CD4-positive, alpha-beta T cell treated with Interferon alpha-2 for 1 hour (primary cell): ENCODE measurements around the gene PLEKHO1.
"Not testable (repeated sequence)": the region's sequence is repeated elsewhere in the genome, so short reads cannot be mapped to it uniquely, and the experiment has no call there.

Experiments used
- DNase-seq, 2 donors: peaks; one replicate each; pipeline ENCODE4 v3.0.0-alpha.2; 2020 to 2022

The PLEKHO1 gene

DNA sequence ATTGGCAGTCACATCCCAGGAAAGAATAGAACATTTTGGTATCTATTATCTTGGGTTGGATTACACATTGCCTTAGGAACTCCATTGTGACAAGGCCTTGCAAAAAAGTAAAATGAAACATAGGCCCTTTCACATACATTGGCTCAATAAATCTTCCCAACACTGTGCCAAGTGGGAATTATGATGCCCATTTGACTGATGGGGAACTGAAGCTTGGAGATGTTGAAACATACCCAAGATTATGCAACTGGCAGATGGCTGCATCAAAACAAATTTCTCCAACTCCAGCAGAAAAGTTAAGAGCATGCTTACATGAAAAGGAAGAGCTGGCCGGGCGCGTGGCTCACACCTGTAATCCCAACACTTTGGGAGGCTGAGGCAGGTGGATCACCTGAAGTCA is 26.9 kb downstream of the PLEKHO1 start:
- no peak for DNase-seq

DNA sequence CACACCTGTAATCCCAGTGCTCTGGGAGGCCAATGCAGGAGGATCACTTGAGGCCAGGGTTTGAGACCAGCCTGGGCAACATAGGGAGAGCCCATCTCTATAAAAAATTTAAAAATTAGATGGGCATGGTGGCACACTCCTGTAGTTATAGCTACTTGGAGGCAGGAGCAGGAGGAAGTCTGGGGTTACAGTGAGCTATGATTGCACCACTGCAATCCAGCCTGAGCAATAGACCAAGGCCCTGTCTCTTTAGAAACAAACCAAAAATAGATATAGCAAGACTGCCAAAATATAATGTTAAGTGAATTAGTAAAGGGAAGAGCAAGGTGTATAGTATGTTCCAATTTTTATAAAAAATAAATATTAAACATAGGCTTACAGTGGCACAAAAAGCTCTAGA is 28.8 kb downstream of the PLEKHO1 start:
- DNase-seq: no peak

DNA sequence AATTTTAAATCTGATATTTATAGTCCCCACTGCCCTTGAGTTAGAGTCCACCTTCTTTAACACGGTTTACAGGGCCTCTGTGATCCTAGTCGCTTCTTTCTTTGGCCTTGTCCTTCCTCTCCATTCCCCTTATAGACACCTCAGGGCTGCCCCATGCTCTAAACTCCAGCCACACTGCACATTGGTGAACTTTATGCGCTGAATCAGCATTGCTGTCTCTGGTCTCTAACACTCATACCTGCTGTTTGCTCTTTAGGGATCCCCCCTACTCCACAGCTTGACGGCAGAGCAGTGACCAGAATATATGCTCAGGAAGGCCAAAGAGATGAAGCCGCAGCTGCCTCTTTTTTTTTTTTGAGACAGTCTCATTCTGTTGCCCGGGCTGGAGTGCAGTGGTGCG is 30.2 kb downstream of the PLEKHO1 start:
- DNase-seq: no peak

DNA sequence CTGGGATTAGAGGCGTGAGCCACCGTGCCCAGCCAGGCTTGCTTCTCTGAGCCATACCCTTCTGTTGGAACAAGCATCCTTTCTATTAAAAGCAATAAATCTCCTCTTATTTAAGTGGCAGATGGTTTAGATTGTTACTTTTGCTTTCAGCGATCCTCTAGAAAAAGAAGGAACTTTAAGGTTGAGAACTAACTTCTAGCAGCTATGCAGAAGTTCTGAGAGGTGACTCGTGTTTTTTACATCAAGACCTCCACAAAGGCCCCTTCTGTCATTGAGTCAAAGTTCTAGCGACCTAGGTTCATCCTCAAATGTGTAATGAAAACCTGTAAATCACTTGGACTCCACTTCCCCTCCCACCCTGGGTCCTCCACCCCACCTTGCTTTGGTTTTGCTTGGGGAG is 30.8 kb downstream of the PLEKHO1 start:
- DNase-seq: no peak

DNA sequence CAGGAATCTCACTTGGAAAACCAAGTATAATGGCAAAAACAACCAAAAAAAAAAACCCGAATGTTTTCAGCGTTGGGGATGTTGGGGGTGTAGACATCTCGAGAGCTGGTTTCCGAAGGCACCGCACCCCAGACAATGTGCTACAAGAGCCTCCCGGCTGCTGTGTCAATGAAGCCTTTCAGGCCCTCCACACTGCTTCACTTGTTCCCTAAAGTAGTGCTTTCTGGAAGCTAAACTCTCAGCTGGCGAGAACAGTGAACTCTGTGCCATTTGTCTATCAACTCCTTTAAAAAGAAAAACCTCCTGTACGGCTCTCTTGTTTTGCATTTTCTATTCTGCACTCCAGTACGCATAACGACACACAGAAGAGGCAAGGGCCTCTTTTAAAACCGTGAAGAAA is 32.5 kb downstream of the PLEKHO1 start:
- DNase-seq: no peak

DNA sequence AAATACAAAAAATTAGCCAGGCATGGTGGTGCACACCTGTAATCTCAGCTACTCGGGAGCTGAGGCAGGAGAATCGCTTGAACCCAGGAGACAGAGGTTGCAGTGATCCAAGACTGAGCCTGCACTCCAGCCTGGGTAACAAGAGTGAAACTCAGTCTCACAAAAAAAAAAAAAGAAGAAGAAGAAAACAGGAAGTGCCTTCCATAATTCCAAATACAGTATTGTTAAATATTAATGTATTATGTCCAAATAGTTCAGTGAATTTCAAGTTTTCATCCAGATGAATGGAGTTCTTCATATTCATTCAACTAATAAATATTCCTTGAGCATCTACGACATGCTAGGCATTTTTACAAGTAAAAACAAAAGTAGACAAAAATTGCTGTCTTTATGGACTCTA is 33.3 kb downstream of the PLEKHO1 start:
- DNase-seq: no peak

DNA sequence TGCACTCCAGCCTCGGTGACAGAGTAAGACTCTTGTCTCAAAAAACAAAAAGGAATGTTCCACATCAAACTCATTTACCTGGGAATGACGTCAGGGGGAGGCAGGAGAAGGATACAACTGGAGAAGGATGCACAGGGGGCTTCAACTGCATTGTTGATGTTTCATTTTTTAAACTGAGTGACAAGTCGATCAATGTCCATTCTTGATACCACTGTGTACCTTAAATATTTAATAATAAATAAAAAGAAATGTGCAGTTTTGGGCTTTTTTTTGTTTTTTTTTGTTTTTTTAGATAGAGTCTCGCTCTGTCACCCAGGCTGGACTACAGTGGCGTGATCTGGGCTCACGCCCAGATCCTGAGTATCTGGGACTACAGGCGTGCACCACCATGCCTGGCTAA is 35.8 kb downstream of the PLEKHO1 start:
- DNase-seq: no peak

DNA sequence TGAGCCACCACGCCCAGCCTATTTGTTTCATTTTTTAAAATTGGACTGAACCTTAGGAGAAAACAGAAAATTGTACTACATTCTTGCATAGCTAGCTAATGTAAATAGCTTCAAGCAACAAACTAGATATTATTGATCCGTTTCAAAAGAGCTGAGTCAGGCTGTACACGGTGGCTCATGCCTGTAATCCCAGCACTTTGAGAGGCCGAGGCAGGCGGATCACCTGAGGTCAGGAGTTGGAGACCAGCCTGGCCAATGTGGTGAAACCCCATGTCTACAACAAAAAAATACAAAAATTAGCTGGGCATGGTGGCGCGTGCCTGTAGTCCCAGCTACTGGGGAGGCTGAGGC is 36.7 kb downstream of the PLEKHO1 start:
- DNase-seq: not testable (repeated sequence)

DNA sequence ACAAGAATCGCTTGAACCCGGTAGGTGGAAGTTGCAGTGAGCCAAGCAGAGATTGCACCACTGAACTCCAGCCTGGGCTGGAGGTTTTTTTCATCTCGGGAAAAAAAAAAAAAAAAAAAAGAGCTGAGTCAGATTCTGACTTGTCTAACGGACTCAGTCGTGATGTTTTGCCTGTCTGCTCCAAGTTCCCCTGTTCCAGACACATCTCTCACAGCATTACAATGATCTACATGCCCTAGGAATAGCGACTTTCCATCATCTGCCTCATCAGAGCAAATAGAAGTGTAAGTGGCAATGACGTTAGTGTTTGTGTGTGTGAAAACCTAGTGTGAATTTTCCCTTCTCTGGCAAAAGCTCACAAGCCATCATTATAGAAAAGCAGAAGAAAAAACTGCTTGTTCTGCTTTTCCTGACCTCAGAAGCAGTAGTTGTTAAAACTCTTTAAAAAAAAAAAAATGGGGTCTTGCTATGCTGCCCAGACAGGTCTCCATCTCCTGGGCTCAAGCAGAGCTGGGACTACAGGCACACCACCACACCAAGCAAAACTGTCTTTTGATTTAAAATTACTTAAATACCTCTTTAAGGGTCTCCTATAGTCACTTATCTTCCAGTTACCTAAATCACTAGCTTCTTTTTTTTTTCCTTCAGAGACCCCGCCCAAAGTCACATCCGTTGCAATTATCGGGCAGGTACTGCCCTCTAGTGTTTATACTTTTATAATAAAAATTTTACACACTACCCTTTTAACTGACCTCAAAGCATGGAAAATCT is 37.3 kb downstream of the PLEKHO1 start:
- DNase-seq: peak; percentile 38 to 67

DNA sequence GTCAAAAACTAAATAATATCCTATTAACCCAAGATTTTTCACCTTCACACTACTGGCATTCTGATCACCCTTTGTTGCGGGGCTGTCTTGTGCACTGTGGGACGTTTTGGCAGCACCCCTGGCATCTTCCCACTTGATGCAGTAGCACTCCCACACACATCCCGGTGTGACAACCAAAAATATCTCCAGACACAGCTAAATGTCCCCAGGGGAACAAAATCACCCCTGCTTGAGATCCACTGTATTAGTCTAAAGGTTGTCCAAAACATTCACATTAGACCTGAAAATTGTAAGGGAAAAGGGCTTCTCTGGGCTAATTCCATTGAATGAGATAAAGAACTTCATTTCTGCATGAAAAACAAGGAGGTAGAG is 37.8 kb downstream of the PLEKHO1 start:
- DNase-seq: no peak

DNA sequence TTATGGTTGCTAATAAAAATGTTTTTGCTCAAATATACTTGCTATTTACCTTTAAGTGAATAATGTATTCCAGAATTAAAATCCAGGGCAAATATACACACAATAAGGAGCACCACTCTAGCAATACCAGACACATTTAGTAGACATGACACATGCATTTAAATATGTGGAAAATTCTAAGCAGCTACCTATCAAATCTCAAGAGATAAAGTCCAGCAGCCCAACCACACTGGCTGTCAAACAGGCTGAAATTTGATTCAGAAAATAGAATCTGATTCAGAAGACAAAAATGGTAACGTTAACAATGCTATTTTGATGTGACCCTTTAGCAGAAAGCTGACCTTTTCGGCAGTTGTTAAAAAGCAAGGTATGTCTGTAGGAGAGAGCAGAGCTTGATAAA is 42.3 kb downstream of the PLEKHO1 start:
- DNase-seq: no peak

DNA sequence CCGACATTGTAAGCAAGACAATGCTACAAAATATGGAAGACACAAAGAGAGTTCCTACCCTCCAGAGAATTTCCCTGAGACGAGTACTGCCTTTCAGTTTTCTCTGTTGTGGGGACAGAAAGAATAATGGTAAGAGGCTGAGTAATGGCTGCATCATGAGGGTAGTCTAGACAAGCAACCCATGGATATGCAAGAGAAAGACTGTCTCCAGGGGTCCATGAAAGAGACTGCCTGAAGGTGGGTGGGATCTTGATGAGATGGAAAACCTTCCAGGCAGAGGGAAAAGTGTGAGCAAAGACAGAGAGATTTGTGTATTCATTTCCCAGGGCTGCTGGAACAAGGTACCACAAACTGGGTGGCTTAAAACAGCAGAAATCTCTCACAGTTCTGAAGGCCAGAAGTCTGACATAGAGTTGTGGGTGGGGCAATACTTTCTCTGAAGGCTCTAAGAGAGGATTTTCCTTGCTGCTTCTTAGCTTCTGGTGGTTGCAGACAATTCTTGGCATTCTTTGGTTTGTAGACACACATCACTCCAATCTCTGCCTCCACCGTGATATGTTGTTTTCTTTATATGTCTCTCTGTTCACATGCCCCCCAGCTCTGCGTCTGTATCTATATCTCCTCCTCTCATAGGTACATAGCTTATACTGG is 44.8 kb downstream of the PLEKHO1 start:
- no peak for DNase-seq

DNA sequence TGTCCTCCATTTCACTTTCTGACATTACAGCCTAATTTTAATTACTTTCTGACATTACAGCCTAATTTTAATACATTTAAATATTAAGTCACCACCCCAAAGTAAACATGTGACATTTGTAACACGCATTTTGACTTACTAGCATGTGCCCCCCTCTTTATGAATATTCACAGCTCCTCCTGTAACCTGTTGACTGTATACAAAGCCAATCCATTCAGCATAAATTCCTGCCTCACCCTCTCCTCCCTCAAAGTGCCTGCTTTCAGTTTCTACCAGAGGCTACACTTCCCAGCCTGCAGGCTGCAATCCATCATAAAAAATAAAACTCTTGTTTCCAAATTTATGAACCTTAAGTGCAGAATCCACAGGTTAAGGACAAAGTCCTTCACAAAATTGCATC is 46.7 kb downstream of the PLEKHO1 start:
- DNase-seq: no peak

DNA sequence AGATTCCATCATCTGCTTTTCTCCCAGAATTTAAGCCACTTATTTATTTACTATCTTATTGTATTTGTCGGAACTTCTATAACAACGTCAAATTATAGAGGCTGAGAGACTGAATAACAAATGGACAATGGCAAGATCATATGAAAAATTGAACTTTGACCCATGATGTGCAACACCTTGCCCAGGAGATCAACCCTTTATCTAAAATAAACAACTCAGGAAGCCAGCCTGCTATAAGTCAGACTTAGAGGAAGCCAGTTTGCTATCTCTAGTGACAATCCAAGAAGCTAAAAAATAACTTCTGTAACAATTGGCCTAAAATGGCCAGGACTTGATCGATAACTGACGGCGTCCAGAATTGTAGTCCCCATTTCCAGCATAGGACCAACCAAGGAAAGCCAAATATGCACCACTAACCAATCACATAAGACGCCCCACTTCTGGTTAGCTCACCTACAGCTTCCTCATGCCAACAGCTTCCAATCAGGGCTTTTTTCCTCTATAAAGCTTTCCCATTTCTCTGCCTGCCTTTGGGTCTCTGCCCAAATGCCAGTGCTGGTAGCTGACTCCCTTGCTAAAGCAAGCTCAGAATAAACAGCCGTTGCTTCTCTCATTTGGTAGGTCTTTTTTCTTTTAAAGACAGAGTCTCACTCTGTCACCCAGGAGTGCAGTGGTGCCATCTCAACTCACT is 57.7 kb downstream of the PLEKHO1 start:
- DNase-seq: no peak

DNA sequence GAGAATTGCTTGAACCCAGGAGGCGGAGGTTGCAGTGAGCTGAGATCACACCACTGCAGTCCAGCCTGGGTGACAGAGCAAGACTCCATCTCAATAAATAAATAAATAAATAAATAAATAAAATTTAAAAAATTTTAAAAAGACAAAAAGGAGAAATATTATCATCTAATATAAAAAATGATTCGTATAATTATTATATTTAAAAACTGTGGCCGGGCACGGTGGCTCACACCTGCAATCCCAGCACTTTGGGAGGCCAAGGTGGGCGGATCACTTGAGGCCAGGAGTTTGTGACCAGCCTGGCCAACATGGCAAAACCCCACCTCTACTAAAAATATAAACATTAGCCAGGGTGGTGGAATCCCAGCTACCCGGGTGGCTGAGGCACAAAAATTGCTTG is 58.7 kb downstream of the PLEKHO1 start:
- not testable (repeated sequence) for DNase-seq
